GM21360 (cell line): Measurements from ENCODE around the gene COX6B2.

Experiments
- ATAC-seq: cut with Tn5 transposase; IDR thresholded peaks from one replicate; pipeline ENCODE4 v1.9.1; 2021; ENCODE audit warnings: mild to moderate bottlenecking, moderate library complexity; ENCODE audit not compliant: unreplicated experiment

COX6B2 gene

GRCh38 chr19:55362990-55363716, 8.6 kb upstream of the COX6B2 start, which contains the start of gene GARIN5B:
Gene GARIN5B, minus strand, starts transcription at chr19:55363260. Its CDS starts 194 bp downstream, at chr19:55363066.
- no peak for ATAC-seq

DNA sequence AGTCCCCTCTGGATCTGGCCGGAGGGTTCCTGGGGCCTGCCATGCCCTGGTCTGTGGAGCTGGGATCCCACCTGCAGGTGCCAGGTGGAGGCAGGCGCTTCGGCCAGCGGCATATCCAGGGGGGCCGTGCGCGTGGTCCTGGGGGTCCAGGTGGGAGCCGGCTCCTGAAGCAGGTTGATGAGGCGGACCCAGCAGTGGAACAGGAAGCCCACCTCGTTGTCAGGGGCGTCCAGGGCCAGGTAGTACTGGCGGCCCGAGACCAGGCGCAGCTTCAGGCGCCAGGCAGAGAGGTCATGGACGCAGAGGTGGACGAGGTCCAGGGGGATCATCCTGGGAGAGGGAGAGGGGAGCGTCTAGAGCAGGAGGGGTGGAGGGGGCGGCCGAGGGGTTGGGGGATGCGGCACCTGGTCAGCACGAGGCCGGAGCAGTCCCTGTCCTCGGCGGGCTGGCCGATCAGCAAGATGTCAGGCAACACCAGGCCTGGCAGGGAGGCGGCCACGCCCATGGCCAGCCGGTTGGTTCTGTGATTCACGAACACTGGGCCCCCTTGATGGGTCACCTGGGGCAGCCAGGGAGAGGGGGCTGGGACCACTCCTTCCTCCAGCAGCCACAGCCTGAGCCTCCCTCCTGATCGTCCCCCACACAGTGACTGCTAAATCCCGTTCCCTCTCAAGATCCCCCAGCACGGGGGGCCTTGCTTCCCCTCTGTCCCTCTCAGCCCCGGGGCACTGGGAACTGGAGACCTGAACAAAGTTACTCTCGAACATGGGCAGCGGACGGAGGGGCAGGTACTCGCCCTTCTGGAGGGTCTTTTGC, 7.9 kb upstream of the COX6B2 start:
- no peak for ATAC-seq

GRCh38 chr19:55360902-55361301, 6.4 kb upstream of the COX6B2 start:
- no peak for ATAC-seq

DNA sequence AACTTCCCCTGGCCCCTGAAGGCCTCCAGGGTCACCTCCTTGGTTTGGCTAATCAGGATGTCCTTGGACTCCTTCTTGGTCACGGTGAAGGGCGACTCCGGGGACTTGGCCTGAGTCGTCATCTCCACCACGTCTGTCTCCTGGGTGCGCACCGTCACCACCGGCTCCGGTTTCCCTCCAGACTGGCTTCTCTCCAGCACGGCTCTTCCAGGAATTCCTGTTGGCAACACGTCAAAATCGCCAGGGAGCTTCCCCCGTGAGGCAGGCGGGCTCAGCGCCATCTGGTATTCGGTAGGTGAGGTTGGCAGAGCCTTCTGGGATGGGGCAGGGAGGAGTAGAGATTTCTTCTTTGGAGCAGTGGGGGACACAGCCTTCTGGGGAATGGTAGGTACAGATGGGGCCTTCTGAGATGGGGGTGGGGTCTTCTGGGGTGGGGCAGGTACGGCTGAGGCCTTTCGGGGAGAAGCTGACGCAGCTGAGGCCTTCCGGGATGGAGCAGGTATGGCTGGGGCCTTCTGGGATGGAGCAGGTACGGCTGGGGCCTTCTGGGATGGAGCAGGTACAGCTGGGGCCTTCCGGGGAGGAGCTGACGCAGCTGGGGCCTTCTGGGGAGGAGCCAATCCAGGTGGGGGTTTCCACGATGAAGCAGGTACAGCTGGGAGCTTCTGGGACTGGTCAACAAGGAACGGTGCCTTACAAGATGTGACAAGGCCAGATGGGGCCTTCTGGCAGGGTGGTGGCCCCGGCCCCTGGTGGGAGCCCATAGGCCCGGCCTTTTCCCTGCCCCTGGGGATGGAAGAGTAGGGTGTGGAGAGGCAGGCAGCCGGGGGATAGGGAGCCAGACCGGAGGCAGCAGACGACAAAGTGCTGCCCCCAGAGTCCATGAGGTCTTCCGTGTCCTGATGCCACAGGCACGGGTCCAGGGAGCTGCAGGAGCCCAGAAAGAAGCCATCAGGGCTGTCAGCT, 4.7 kb upstream of the COX6B2 start:
- no peak for ATAC-seq

DNA sequence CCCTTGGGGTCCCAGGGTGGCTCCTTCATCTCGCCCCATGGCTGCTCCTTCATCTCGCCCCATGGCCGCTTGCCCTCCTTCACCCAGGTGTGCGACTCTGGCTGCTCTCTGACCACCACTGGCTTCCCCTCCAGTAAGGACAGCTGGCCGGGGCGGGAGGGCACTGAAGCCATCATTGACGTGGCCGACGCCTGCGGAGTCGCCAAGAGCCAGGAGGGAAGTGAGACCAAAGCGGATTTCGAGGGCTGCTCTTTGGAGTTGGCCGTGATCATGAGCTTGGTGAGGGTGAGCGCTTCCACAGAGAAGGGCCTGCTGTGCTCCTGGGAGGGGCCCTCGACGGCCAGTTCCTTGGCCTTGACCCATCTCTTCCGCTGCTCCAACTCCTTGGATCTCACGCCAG, 4.0 kb upstream of the COX6B2 start:
- no peak for ATAC-seq

- no peak for ATAC-seq
Observed at GRCh38 chr19:55355213-55355821, 798 bp upstream of the COX6B2 start.

DNA sequence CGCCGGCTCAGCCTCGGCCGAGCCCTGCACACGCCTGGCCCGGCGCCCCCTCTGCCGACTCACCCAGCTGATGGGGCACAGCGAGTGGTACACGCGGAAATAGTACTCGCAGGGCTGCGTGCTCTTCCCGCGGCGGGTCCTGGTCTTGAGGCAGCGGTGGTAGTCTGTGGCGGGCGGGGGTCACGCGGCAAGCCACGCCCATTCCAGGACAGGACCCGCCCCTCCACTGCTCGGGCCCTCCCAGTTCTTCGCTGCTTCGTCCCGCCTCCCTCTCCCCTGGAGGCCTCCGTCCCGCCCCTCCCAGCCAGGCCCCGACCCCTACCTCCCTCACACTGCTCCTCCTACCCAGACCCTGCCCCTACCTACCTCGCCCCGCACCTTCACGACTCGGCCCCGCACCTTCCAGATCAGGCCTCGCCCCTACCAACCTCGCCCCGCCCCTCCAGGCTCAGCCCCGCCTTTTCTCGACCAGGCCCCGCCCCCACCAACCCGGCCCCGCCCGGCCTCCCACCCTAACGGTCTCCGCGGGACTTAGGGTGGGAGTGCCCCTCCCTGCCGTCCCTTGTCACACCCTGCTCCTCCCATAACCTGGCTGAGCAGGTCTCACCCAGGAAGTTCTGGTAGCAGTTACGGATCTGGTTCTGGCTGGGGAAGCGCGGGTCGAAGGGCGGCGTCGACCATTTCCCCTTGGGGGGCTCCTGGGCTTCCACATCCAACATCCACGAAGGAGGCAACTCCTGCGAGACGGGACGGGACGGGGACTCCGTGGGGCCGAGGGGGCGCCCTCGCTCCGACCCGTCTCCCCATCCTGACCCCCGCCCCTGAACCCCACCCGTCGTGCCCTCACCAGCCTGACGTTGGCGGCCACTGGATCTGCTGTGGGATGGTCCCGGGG, 469 bp downstream of the COX6B2 start:
- no peak for ATAC-seq

GRCh38 chr19:55353356-55353802, 1.1 kb downstream of the COX6B2 start:
- ATAC-seq: no peak

DNA sequence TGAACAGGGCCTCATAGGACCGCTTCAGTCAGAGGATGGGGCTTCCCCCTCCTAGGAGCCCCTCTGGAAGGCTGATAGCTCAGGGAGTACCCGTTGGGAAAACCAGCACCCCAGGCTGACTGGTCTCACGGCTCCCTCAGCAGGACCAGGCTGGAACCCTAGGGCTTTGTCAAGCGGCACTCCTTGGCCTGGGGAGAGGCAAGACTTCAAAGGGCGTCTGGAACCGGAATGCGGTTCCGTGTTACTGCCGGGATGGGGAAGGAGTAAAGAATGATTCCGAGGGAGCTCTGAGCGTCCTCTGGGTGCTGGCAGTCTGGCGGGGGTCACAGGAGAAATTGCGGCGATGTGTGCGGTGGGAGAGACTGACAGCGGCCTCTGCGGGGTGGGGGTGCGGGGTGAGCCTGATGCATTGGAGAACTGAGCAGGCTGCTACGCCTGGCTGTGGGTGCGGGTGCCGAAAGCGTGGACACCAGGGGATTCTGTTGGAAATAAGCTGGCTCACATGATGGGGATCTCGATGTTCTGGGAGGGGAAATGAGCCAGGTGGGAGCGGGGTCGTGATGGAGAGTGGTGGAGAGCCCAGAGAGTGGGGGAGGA, 1.9 kb downstream of the COX6B2 start:
- ATAC-seq: no peak

- ATAC-seq: no peak
Observed at GRCh38 chr19:55352040-55352439, 2.5 kb downstream of the COX6B2 start.

DNA sequence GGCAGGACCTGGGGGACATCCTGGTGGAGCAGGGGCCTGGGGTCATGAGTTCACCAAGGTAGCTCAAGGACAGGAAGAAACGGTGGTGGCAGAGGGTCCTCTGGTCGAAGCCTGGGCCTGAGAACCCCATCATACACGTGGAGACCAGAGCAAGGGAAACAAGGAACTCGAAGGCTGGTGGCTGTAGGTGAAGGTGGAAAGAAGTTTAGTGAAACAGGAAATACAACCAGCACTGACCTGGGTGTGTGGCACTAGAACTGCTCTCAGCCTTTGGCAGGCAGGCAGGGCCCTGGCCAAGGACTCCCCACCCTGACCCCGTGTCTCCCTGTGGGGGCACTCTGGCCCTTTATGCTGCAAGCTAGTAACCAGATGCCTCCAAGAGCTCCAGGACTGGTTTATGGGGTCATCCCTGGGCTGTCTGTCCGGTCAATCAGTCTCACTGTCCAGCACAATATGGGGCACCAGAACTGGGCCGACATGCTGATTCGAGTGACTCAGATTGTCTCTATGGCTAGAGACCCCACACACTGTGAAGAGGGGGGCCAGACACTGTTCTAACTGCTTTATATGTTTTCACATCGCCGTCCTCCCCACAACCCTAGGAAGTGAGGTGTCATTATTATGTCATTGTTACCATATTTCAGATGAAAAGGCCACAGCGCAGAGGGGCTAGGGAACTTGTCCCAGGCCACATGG, 3.8 kb downstream of the COX6B2 start:
- no peak for ATAC-seq

GRCh38 chr19:55348317-55349034, 6.0 kb downstream of the COX6B2 start:
- ATAC-seq: no peak

DNA sequence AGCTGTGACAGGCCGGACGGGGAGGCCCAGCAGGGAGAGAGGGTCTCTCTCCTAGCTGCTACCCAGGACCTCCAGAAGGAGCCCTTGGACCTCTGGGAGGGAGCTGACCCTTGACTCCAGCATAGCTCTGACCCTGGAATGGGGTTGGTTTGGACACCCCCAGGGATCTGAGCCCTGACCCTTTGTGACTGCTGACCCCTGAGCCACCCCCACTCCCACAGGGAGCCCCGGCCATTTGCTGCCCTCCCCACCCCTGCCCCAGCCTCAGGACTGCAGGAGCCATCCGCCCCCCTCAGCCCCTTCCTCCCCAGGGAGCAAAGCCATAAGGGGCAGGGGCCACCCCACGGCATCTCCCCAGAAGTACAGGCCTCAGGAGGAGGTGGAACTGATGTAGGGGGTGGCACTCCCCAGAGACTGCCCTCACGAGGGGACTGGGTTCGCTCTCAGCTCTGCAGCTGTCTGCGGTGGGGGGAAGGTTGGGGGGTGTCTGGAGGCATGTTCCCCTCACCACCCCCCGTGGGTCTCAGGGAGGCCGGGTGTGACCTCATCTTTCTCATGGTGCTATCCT, 7.0 kb downstream of the COX6B2 start:
- ATAC-seq: no peak

DNA sequence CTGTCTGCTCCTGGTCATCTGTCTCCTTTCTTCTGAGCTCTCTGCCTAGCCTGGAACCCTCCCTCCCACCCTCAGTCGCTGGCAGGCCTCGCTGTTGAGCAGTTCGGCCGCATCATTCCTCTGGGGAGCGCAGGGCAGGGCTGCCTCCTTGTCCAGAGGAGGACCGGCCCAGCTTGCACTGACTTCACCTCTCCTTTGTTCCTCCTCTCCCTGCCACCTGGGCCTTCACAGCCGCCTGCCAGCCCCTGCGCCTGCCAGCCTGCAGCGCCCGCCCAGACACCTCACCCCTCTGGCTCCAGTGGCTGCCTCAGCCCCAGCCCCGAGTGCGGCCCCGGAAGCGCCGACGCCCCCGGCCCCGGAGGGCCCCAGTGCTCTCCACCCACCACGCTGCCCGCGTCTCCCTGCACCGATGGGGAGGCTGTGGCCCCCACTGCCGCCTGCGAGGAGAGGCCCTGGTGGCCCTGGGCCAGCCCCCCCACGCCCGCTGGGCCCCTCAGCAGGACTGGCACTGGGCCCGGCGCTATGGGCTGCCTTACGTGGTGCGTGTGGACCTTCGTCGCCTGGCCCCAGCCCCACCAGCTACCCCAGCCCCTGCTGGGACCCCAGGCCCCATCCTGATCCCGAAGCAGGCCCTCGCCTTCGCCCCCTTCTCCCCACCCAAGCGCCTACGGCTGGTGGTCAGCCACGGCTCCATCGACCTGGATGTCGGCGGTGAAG, 7.6 kb downstream of the COX6B2 start:
- no peak for ATAC-seq

DNA sequence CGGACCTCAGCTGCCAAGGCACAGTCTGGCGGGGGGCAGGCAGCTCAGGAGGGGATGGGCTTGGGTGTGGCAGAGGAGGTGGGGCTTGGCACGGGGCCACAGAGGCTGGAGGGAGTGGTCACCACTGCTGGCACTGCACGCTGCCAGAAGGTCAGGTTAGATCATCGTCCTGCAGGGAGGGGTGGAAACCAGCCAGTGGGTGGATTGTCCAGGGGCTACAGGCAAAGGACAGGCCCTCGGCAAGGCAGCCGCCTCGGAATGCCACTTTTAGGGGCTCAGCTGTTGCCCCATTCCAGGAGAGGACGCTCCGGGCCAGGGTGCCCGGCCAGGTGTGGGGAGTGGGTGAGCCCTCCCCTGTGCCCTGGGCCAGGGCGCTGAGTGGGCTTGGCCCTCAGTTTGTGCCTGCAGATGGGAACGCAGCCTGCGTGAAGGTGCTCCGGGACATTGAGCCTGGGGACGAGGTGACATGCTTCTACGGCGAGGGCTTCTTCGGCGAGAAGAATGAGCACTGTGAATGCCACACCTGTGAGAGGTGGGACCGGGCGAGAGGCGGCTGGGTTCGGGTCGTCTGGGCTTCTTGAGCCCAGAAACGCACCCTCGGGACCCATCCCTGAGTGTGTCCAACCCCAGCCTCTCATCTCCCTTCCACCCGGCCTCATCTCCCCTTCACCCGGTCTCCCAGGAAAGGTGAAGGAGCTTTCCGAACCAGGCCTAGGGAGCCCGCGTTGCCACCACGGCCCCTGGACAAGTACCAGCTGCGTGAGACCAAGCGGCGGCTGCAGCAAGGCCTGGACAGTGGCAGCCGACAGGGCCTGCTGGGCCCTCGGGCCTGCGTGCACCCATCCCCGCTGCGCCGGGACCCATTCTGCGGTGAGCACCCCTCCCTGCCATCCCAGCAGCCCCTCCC, 8.4 kb downstream of the COX6B2 start:
- ATAC-seq: no peak
